Astrocyte of the cerebellum (primary cell): ENCODE measurements around the gene STK11IP.

Source experiments
- DNase-seq: peaks from one replicate; pipeline ENCODE4 v3.0.0-alpha.2; 2011; ENCODE audit warnings: low read depth
- H3K4me3 ChIP-seq: 2 replicates; pipeline ENCODE4 v1.5.1; 2011; ENCODE audit warnings: mild to moderate bottlenecking, low read depth, low read length, moderate library complexity
- in situ Hi-C: cut with HindIII; loops from 2 replicates; pipeline ENCODE4 v1.10.0; 2017; ENCODE audit warnings: low sequenced_read_pairs
- TF ChIP-seq, protein P1 (sequence below): IDR thresholded peaks from 2 replicates; pipeline ENCODE4 v1.5.1; 2012; ENCODE audit warnings: low read length, low read depth, moderate library complexity, mild to moderate bottlenecking; ENCODE audit errors: missing control alignments

Gene STK11IP

GRCh38 chr2:219628986-219629901, 31.6 kb downstream of the STK11IP start:
- in situ Hi-C loops: no loop called here
- no peak for DNase-seq
- TF ChIP-seq, protein P1, sequence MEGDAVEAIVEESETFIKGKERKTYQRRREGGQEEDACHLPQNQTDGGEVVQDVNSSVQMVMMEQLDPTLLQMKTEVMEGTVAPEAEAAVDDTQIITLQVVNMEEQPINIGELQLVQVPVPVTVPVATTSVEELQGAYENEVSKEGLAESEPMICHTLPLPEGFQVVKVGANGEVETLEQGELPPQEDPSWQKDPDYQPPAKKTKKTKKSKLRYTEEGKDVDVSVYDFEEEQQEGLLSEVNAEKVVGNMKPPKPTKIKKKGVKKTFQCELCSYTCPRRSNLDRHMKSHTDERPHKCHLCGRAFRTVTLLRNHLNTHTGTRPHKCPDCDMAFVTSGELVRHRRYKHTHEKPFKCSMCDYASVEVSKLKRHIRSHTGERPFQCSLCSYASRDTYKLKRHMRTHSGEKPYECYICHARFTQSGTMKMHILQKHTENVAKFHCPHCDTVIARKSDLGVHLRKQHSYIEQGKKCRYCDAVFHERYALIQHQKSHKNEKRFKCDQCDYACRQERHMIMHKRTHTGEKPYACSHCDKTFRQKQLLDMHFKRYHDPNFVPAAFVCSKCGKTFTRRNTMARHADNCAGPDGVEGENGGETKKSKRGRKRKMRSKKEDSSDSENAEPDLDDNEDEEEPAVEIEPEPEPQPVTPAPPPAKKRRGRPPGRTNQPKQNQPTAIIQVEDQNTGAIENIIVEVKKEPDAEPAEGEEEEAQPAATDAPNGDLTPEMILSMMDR: no peak
- H3K4me3 ChIP-seq: no peak overlapping the region

DNA sequence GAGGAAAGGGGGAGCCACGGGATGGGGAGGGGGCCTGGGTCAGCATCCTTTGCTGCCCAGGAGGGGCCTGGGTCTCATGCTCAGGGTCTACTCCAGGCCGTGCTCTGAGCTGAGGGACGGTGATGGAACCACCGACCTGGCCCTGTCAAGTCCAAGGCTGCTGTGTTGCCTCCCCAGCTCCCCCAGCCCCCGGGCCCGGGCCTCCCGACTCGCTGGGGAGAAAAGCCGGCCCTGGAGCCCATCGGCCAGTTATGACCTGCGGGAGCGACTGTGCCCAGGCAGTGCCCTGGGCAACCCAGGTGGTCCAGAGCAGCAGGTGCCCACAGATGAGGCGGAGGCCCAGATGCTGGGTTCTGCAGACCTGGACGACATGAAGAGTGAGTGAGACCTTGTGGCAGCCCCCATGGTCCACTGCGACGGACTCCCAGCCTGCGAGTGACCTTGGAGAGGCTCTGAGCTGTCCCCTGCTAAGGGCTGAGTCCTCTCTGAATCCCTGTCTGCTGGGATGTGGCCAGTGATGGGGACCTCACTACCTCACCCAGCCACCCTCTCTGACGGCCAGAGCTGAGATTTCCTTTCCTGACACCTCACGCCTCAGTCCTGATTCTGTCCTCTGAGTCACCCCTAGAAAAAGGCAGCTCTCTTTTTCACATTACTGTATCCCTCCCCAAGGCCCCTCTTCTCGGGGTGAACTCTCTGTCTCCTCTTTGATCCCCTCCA, 32.5 kb downstream of the STK11IP start:
- in situ Hi-C loops: no loop called here
- no peak overlapping the region for H3K4me3 ChIP-seq
- TF ChIP-seq, protein P1: no peak
- no peak for DNase-seq

- TF ChIP-seq, protein P1: no peak
- DNase-seq: no peak
- in situ Hi-C loops: no loop called here
Observed at GRCh38 chr2:219630770-219631405, 33.2 kb downstream of the STK11IP start.

GRCh38 chr2:219631406-219631891, 33.8 kb downstream of the STK11IP start:
- TF ChIP-seq, protein P1: no peak
- no peak overlapping the region for H3K4me3 ChIP-seq
- in situ Hi-C loops: no loop called here
- no peak for DNase-seq

More at GRCh38 chr2:219630770-219631405, 33.2 kb downstream of the STK11IP start:
- H3K4me3 ChIP-seq: no peak overlapping the region

DNA sequence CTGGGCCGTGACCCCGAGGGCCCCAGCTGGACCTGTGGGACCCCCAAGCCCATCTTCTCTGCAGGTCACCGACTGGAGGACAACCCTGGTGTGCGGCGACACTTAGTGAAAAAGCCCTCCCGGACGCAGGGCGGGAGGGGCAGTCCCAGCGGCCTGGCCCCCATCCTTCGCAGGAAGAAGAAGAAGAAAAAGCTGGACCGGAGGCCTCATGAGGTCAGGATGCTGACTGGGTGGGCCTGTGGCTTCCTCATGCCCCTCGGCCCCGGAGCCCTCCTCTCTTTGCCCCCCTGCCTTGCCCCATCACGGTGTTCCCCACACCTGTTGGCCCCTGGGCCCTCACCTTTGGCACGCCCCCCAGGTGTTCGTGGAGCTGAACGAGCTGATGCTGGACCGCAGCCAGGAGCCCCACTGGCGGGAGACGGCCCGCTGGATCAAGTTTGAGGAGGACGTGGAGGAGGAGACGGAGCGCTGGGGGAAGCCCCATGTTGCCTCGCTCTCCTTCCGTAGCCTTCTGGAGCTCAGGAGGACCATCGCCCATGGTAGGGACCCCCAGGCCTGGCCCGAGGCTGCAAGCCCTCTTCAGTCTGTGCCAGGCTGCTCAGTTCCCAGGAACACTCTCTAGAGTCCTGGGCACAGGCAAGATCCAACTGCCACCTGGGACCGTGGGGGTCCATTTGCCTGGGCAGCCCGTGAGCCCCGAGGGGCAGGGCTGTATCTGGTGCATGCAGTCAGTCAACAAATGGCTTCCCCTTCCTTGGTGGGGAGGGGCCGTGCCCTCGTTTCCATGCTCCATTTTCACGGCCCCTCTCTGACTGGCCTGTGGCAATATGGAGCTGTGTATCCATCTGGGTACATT, 34.5 kb downstream of the STK11IP start:
- TF ChIP-seq, protein P1: no peak
- in situ Hi-C loops: no loop called here
- no peak for DNase-seq
- no peak overlapping the region for H3K4me3 ChIP-seq
